HepG2 (cell line): ENCODE measurements around the gene ZCCHC24. TPM values are rescaled to one million over a fixed set of nuclear protein-coding genes. Genes with fewer than 3 reads are reported as not detected.

Source experiments
- ELF4 ChIP-seq: sonication (generic); formaldehyde crosslinking; IDR thresholded peaks from 2 replicates; pipeline ENCODE4 v1.5.0; 2020; ENCODE audit warnings: missing genetic modification reagents, mild to moderate bottlenecking, moderate library complexity, borderline replicate concordance
- ETV6 ChIP-seq: sonication (generic); formaldehyde crosslinking; conservative IDR thresholded peaks from 2 replicates; pipeline ENCODE4 v1.4.0; 2020; ENCODE audit warnings: missing genetic modification reagents
- HOXA3 ChIP-seq: sonication (generic); formaldehyde crosslinking; IDR thresholded peaks from 2 replicates; pipeline ENCODE4 v1.5.0; 2020; ENCODE audit warnings: missing genetic modification reagents
- IRF9 ChIP-seq: sonication (generic); formaldehyde crosslinking; IDR thresholded peaks from 2 replicates; pipeline ENCODE4 v1.8.0; 2022; ENCODE audit warnings: missing genetic modification reagents, mild to moderate bottlenecking, borderline replicate concordance
- NFYB ChIP-seq: sonication (generic); formaldehyde crosslinking; IDR thresholded peaks from 2 replicates; pipeline ENCODE4 v1.4.0; 2020; ENCODE audit warnings: missing genetic modification reagents
- NONO ChIP-seq, 2 experiments: fragments of 450-650 bp in 1 of 2; sonication (generic) in 1 of 2; formaldehyde crosslinking in 1 of 2; IDR thresholded peaks in 1 of 2; conservative IDR thresholded peaks in 1 of 2; 2 replicates each; pipeline versions ENCODE4 v1.6.1 to v1.8.0; 2017 to 2022; ENCODE audit warnings: mild to moderate bottlenecking in 1 of 2, missing genetic modification reagents in 1 of 2, moderate library complexity in 1 of 2
- NR3C1 ChIP-seq: sonication (generic); formaldehyde crosslinking; IDR thresholded peaks from 2 replicates; pipeline ENCODE4 v1.4.0; 2020; ENCODE audit warnings: missing genetic modification reagents
- PITX1 ChIP-seq: sonication (generic); formaldehyde crosslinking; IDR thresholded peaks from 2 replicates; pipeline ENCODE4 v1.5.1; 2020; ENCODE audit warnings: mild to moderate bottlenecking, missing genetic modification reagents
- PRPF4 ChIP-seq: fragments of 200-400 bp; formaldehyde crosslinking; IDR thresholded peaks from 2 replicates; pipeline ENCODE4 v1.6.1; 2016; ENCODE audit warnings: low read length, low read depth; ENCODE audit not compliant: poor library complexity, severe bottlenecking
- RBM39 ChIP-seq: fragments of 200-400 bp; formaldehyde crosslinking; IDR thresholded peaks from one replicate; pipeline ENCODE4 v1.6.1; 2018; ENCODE audit warnings: antibody characterized with exemption, mild to moderate bottlenecking, low read depth, low read length; ENCODE audit not compliant: poor library complexity, severe bottlenecking
- SRSF1 ChIP-seq: fragments of 200-400 bp; formaldehyde crosslinking; optimal IDR thresholded peaks from 2 replicates; pipeline ENCODE3; 2017; ENCODE audit warnings: mild to moderate bottlenecking, low read depth, low read length, moderate library complexity
- U2AF1 ChIP-seq: fragments of 200-400 bp; formaldehyde crosslinking; optimal IDR thresholded peaks from 2 replicates; pipeline ENCODE3; 2017; ENCODE audit warnings: mild to moderate bottlenecking, low read depth, low read length
- ZNF224 ChIP-seq: sonication (generic); formaldehyde crosslinking; IDR thresholded peaks from 2 replicates; pipeline ENCODE4 v1.5.0; 2020; ENCODE audit warnings: mild to moderate bottlenecking, missing genetic modification reagents
- ZNF24 ChIP-seq: fragments of 450-650 bp; IDR thresholded peaks from 2 replicates; pipeline ENCODE4 v1.6.1; 2017; ENCODE audit warnings: antibody characterized with exemption, mild to moderate bottlenecking
- ZNF496 ChIP-seq: sonication (generic); formaldehyde crosslinking; IDR thresholded peaks from 2 replicates; pipeline ENCODE4 v1.8.1; 2023; ENCODE audit warnings: mild to moderate bottlenecking, moderate library complexity, missing genetic modification reagents; ENCODE audit not compliant: insufficient replicate concordance
- ZNF569 ChIP-seq: sonication (generic); formaldehyde crosslinking; IDR thresholded peaks from 2 replicates; pipeline ENCODE4 v1.5.0; 2020; ENCODE audit warnings: mild to moderate bottlenecking, missing genetic modification reagents, moderate library complexity, borderline replicate concordance
- ZNF704 ChIP-seq: sonication (generic); formaldehyde crosslinking; IDR thresholded peaks from 2 replicates; pipeline ENCODE4 v1.8.1; 2023; ENCODE audit warnings: mild to moderate bottlenecking, inconsistent platforms, moderate library complexity, missing genetic modification reagents, borderline replicate concordance
- polyA plus RNA-seq, 8 experiments: library from polyadenylated mRNA; depleted of rRNA in 3 of 8; stranded (reverse) in 7 of 8; unstranded in 1 of 8; fragments of >200 nt; fragmentation: Illumina TruSeq in 4 of 8; extraction: Trizol in 4 of 8; gene quantifications; 2 replicates each; pipeline versions ENCODE4 v1.2.1 to v1.2.3, GENCODE V29; 2011 to 2016; ENCODE audit warnings: low read depth in 4 of 8, missing spikeins in 1 of 8, mixed read lengths in 1 of 8; ENCODE audit not compliant: insufficient read depth in 1 of 8
- total RNA-seq, 5 experiments: library from RNA; depleted of rRNA; stranded (reverse); fragments of >200 nt; fragmentation: Illumina TruSeq; extraction: Trizol; gene quantifications; 2 replicates each; pipeline ENCODE4 v1.2.3, GENCODE V29; 2016; ENCODE audit warnings: low read depth in 1 of 5
- TF ChIP-seq, protein P1 (sequence below): sonication (generic); formaldehyde crosslinking; IDR thresholded peaks from 2 replicates; pipeline ENCODE4 v1.5.0; 2020; ENCODE audit warnings: mild to moderate bottlenecking, missing genetic modification reagents
- TF ChIP-seq, protein P2 (sequence below): sonication (generic); formaldehyde crosslinking; IDR thresholded peaks from 2 replicates; pipeline ENCODE4 v1.4.0; 2020; ENCODE audit warnings: missing genetic modification reagents, borderline replicate concordance

ZCCHC24 gene
- total and polyA plus RNA-seq, 2 of the 13 experiments (the other 11 are each of a cell fraction or from before 2014, with no cell fraction given), result 3.1 to 7.9 TPM

DNA sequence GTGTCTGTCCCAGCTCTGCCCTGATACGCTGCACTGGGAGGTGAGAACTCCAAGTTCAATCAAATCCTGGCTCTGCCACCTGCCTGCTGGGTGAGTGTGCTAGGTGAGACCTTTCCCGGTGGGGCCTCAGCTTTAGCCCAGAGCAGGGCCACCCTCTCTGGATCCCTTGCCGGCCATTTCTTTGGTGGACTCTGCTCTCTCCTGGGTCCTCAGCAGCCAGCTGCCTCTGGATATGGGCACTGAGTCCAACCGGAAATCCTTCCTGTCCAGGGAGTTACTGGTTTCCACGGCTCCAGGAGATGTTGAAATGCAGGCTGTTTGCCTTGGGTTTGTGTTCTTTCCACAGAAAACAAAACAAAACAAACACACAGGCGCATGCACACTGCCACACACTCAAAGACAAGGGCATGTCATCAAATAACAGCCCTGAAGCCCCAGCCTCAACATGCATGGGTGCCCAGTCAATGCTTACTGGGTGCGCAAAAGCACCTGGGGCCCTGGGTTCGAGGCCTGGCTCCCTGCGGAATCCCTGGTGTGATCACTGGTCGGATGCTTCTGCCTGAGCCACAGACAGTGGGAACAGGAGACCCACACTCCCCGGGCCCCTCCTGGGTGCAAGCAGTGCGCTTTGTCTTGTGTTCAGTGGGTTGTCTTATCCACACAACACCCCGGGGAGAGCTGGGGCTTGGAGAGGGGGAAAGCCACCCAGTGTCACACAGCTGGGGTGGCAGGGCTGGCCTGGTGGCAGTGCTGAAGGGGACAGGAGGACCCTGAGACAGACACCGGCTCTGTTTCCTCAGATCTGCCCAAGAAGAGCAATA lies 65.1 kb downstream of the ZCCHC24 start (continued):
- TF ChIP-seq PRPF4 (no peak), U2AF1 (no peak), ZNF224 (CRISPR knock-in tag) (peak; percentile 74; the same call in 1 of the 2 replicates), ZNF496 (CRISPR knock-in tag) (no peak), ELF4 (CRISPR knock-in tag) (0 out of 2 replicates have a peak, but pooled peaks have one; percentile 47), ZNF24 (no peak), ZNF569 (CRISPR knock-in tag) (peak; percentile 70; the same call in 1 of the 2 replicates), ZNF704 (CRISPR knock-in tag) (no peak; the same call in 1 of the 2 replicates), RBM39 (no peak), NFYB (CRISPR knock-in tag) (no peak), HOXA3 (CRISPR knock-in tag) (peak; percentile 75; the same call in 1 of the 2 replicates), NONO (IDR thresholded peaks at IDR 0.05) (no peak), NONO (CRISPR knock-in tag; conservative IDR thresholded peaks at IDR 0.05) (no peak), PITX1 (CRISPR knock-in tag) (peak; percentile 83), IRF9 (CRISPR knock-in tag) (peak; percentile 72; the same call in 1 of the 2 replicates), ETV6 (no peak), SRSF1 (peak; percentile 26), NR3C1 (CRISPR knock-in tag) (no peak)
- TF ChIP-seq, protein P1, sequence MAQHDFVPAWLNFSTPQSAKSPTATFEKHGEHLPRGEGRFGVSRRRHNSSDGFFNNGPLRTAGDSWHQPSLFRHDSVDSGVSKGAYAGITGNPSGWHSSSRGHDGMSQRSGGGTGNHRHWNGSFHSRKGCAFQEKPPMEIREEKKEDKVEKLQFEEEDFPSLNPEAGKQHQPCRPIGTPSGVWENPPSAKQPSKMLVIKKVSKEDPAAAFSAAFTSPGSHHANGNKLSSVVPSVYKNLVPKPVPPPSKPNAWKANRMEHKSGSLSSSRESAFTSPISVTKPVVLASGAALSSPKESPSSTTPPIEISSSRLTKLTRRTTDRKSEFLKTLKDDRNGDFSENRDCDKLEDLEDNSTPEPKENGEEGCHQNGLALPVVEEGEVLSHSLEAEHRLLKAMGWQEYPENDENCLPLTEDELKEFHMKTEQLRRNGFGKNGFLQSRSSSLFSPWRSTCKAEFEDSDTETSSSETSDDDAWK (CRISPR knock-in tag), result no peak
- TF ChIP-seq, protein P2, sequence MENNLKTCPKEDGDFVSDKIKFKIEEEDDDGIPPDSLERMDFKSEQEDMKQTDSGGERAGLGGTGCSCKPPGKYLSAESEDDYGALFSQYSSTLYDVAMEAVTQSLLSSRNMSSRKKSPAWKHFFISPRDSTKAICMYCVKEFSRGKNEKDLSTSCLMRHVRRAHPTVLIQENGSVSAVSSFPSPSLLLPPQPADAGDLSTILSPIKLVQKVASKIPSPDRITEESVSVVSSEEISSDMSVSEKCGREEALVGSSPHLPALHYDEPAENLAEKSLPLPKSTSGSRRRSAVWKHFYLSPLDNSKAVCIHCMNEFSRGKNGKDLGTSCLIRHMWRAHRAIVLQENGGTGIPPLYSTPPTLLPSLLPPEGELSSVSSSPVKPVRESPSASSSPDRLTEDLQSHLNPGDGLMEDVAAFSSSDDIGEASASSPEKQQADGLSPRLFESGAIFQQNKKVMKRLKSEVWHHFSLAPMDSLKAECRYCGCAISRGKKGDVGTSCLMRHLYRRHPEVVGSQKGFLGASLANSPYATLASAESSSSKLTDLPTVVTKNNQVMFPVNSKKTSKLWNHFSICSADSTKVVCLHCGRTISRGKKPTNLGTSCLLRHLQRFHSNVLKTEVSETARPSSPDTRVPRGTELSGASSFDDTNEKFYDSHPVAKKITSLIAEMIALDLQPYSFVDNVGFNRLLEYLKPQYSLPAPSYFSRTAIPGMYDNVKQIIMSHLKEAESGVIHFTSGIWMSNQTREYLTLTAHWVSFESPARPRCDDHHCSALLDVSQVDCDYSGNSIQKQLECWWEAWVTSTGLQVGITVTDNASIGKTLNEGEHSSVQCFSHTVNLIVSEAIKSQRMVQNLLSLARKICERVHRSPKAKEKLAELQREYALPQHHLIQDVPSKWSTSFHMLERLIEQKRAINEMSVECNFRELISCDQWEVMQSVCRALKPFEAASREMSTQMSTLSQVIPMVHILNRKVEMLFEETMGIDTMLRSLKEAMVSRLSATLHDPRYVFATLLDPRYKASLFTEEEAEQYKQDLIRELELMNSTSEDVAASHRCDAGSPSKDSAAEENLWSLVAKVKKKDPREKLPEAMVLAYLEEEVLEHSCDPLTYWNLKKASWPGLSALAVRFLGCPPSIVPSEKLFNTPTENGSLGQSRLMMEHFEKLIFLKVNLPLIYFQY (CRISPR knock-in tag), result peak; percentile 33; the same call in 1 of the 2 replicates
